H1 (cell line): ENCODE results near the gene MPIG6B. TPM values are rescaled to one million over a fixed set of nuclear protein-coding genes. Genes with fewer than 3 reads are reported as not detected.

Experiments used
- ASH2L ChIP-seq: fragments of 200-600, 300-600 bp; sonication (generic); IDR thresholded peaks from one replicate; pipeline ENCODE4 v1.7.1; 2017; ENCODE audit warnings: low read length
- ATF2 ChIP-seq: IDR thresholded peaks from 2 replicates; pipeline ENCODE4 v1.6.1; 2012; ENCODE audit warnings: low read length, inconsistent platforms
- ATF3 ChIP-seq: IDR thresholded peaks from 2 replicates; pipeline ENCODE4 v1.6.1; 2011; ENCODE audit warnings: low read depth, mild to moderate bottlenecking, low read length; ENCODE audit not compliant: insufficient read depth
- E2F6 ChIP-seq: IDR thresholded peaks from 2 replicates; pipeline ENCODE4 v1.6.1; 2012; ENCODE audit warnings: inconsistent platforms
- FOSL1 ChIP-seq: IDR thresholded peaks from 2 replicates; pipeline ENCODE4 v1.6.1; 2011; ENCODE audit warnings: mild to moderate bottlenecking, low read depth, low read length, moderate library complexity; ENCODE audit not compliant: insufficient read depth
- HDAC6 ChIP-seq: IDR thresholded peaks from one replicate; pipeline ENCODE4 v1.7.1; 2012; ENCODE audit warnings: low read depth, mild to moderate bottlenecking, inconsistent platforms, low read length, moderate library complexity
- MAX ChIP-seq: IDR thresholded peaks from 2 replicates; pipeline ENCODE4 v1.6.1; 2012; ENCODE audit warnings: inconsistent platforms
- POLR2A ChIP-seq, 2 experiments: IDR thresholded peaks; 1 replicate in 1 of 2; 2 replicates in 1 of 2; pipeline ENCODE4 v1.6.1; 2011; ENCODE audit warnings: low read depth in 2 of 2, low read length in 2 of 2, mild to moderate bottlenecking in 2 of 2; ENCODE audit errors: control extremely low read depth in 1 of 2
- POLR2AphosphoS5 ChIP-seq: IDR thresholded peaks from 2 replicates; pipeline ENCODE4 v1.6.1; 2011; ENCODE audit warnings: low read depth, low read length
- SP1 ChIP-seq: IDR thresholded peaks from 2 replicates; pipeline ENCODE4 v1.6.1; 2011; ENCODE audit warnings: low read depth, low read length
- TAF1 ChIP-seq: IDR thresholded peaks from 2 replicates; pipeline ENCODE4 v1.6.1; 2011; ENCODE audit warnings: mild to moderate bottlenecking, low read depth, low read length
- TBP ChIP-seq: IDR thresholded peaks from 2 replicates; pipeline ENCODE4 v1.6.1; 2011; ENCODE audit warnings: low read depth, low read length, improper control_type of control experiment
- TCF12 ChIP-seq: IDR thresholded peaks from 2 replicates; pipeline ENCODE4 v1.6.1; 2011; ENCODE audit warnings: low read depth, mild to moderate bottlenecking, low read length
- polyA plus RNA-seq, 7 experiments: library from polyadenylated mRNA; depleted of rRNA in 3 of 7; stranded (reverse) in 5 of 7; unstranded in 2 of 7; fragments of >200 nt in 5 of 7; fragments of 200-250 nt in 2 of 7; gene quantifications; 1 replicate in 5 of 7; 2 replicates in 1 of 7; 4 replicates in 1 of 7; pipeline versions ENCODE4 v1.2.1 to v1.2.3, GENCODE V29; 2011 to 2013; ENCODE audit warnings: missing spikeins in 2 of 7, mixed read lengths in 2 of 7
- total RNA-seq: library from RNA; stranded (reverse); fragmentation: NEBNext Ultra II Directional; extraction: Animal tissue kit (Norgen Biotek cat#: 25700); gene quantifications from 2 replicates; pipeline ENCODE4 v1.2.1, GENCODE V29; 2021

MPIG6B gene
- total and polyA plus RNA-seq, 2 of the 8 experiments (the other 6 are each of a cell fraction or from before 2014, with no cell fraction given), result 0.18 TPM; not detected in 1

- TF ChIP-seq POLR2A (IDR thresholded peaks at IDR 0.05; ENCODE audit: control extremely low read depth in 1 of 2, low read depth in 2 of 2, low read length in 2 of 2) (peak in 1 of 2 experiments; percentile 59; a peak in 1 of 3 replicates), MAX (peak; percentile 28; the same call in 1 of the 2 replicates), SP1 (peak; percentile 53), HDAC6 (no peak), ATF3 (no peak), E2F6 (no peak; the same call in 1 of the 2 replicates), ASH2L (peak; percentile 83), FOSL1 (no peak), ATF2 (no peak), POLR2AphosphoS5 (peak; percentile 48), TAF1 (peak; percentile 75), TBP (peak; percentile 49), TCF12 (no peak)
- TF ChIP-seq, all 59 proteins: peak for 12
Measured at GRCh38 chr6:31729979-31730630, 6.9 kb downstream of the MPIG6B start (continued).
